Left hindlimb (tissue), 1 donor: ENCODE data around the gene TAF11L2.
"Not testable (repeated sequence)": the region's sequence is repeated elsewhere in the genome, so short reads cannot be mapped to it uniquely, and the experiment has no call there.

ENCODE experiments used
- DNase-seq: peaks from one replicate; pipeline ENCODE4 v3.0.0-alpha.2; 2018

TAF11L2 gene

GRCh38 chr5:17497931-17498330, at the start of gene TAF11L2:
Gene TAF11L2 (plus strand): TSS chr5:17498231.
- DNase-seq, result not testable (repeated sequence)

- DNase-seq, result no peak
These were observed 49.2 kb upstream of the TAF11L2 start for GRCh38 chr5:17448877-17449276.

GRCh38 chr5:17452936-17453335, 45.1 kb upstream of the TAF11L2 start:
- no peak for DNase-seq

GRCh38 chr5:17455942-17456341, 42.1 kb upstream of the TAF11L2 start:
- no peak for DNase-seq

GRCh38 chr5:17461793-17462192, 36.2 kb upstream of the TAF11L2 start:
- no peak for DNase-seq

GRCh38 chr5:17463653-17464052, 34.4 kb upstream of the TAF11L2 start:
- no peak for DNase-seq

GRCh38 chr5:17470064-17470463, 28.0 kb upstream of the TAF11L2 start:
- DNase-seq, result no peak

GRCh38 chr5:17475064-17475463, 23.0 kb upstream of the TAF11L2 start:
- not testable (repeated sequence) for DNase-seq

GRCh38 chr5:17477043-17477442, 21.0 kb upstream of the TAF11L2 start:
- DNase-seq, result no peak

- DNase-seq, result no peak
These were observed 20.3 kb upstream of the TAF11L2 start for GRCh38 chr5:17477573-17478265.

GRCh38 chr5:17481378-17481777, 16.7 kb upstream of the TAF11L2 start:
- DNase-seq, result no peak

- DNase-seq, result no peak
These were observed 15.2 kb upstream of the TAF11L2 start for GRCh38 chr5:17482790-17483189.

GRCh38 chr5:17486464-17487173, 11.4 kb upstream of the TAF11L2 start:
- not testable (repeated sequence) for DNase-seq

- DNase-seq, result no peak
These were observed 10.9 kb upstream of the TAF11L2 start for GRCh38 chr5:17487174-17487512.

- DNase-seq, result not testable (repeated sequence)
These were observed 6.8 kb upstream of the TAF11L2 start for GRCh38 chr5:17491257-17491656.

GRCh38 chr5:17492770-17493169, 5.3 kb upstream of the TAF11L2 start:
- DNase-seq, result no peak

- no peak for DNase-seq
These were observed 585 bp upstream of the TAF11L2 start for GRCh38 chr5:17497446-17497845.

- DNase-seq, result no peak
These were observed 13.8 kb downstream of the TAF11L2 start for GRCh38 chr5:17511775-17512325.

GRCh38 chr5:17517526-17517925, 19.5 kb downstream of the TAF11L2 start:
- DNase-seq, result not testable (repeated sequence)

GRCh38 chr5:17518067-17518466, 20.0 kb downstream of the TAF11L2 start, which contains the start of gene TAF11L3:
Gene TAF11L3 (plus strand): TSS chr5:17518367.
- DNase-seq, result not testable (repeated sequence)

GRCh38 chr5:17519508-17519907, 21.5 kb downstream of the TAF11L2 start:
- not testable (repeated sequence) for DNase-seq

- not testable (repeated sequence) for DNase-seq
These were observed 23.5 kb downstream of the TAF11L2 start, which contains the start of gene TAF11L4 for GRCh38 chr5:17521501-17521900. Gene TAF11L4 (plus strand): TSS chr5:17521801.

- DNase-seq, result not testable (repeated sequence)
These were observed 26.9 kb downstream of the TAF11L2 start, which contains the start of gene TAF11L5 for GRCh38 chr5:17524935-17525334. Gene TAF11L5 (plus strand): TSS chr5:17525235.

GRCh38 chr5:17526504-17526903, 28.5 kb downstream of the TAF11L2 start:
- DNase-seq, result not testable (repeated sequence)
